ENCODE data around the gene IFI35. TPM values are rescaled to one million over a fixed set of nuclear protein-coding genes. Genes with fewer than 3 reads are reported as not detected.

Gene IFI35
- total RNA-seq, 1 experiment from 2014 or later, result 19.7 TPM

DNA sequence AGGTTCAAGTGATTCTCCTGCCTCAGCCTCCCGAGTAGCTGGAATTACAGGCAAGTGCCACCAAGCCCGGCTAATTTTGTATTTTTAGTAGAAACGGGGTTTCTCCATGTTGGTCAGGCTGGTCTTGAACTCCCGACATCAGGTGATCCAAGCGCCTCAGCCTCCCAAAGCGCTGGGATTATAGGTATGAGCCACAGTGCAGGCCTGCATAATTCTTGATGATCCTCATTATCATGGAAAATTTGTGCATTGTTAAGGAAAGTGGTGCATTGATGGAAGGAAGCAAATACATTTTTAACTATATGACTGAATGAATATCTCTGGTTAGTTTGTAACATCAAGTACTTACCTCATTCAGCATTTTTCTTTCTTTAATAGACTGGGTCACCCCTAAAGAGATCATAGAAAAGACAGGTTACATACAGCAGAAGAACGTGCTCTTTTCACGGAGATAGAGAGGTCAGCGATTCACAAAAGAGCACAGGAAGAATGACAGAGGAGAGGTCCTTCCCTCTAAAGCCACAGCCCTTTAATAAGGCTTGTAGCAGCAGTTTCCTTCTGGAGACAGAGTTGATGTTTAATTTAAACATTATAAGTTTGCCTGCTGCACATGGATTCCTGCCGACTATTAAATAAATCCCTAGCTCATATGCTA is 56.5 kb downstream of the IFI35 start:
- Histone ChIP-seq H3K9me2 (ENCODE audit: insufficient read depth) (no peaks in the 10 kb centered on the region), H4K20me1 (ENCODE audit: insufficient read depth) (no peaks in the 10 kb centered on the region), H3K36me3 (ENCODE audit: low read depth) (no peaks in the 10 kb centered on the region), H3K4me3 (no peak overlapping the region), H2AFZ (no peak overlapping the region), H3F3A (ENCODE audit: insufficient read depth, low read depth) (no peaks in the 10 kb centered on the region), H3K79me2 (ENCODE audit: low read depth) (no peaks in the 10 kb centered on the region), H3K4me2 (no peak overlapping the region), H3K27ac (no peak overlapping the region), H3K4me1 (replicated peaks; ENCODE audit: insufficient read depth) (no peaks in the 10 kb centered on the region), H3K27me3 (ENCODE audit: insufficient read depth, low read depth) (no peaks in the 10 kb centered on the region), H3K9me3 (ENCODE audit: insufficient read depth, low read depth) (no peaks in the 10 kb centered on the region)
- no TSS peak for BruUV-seq (replicated peaks)
- TF ChIP-seq, protein P1, sequence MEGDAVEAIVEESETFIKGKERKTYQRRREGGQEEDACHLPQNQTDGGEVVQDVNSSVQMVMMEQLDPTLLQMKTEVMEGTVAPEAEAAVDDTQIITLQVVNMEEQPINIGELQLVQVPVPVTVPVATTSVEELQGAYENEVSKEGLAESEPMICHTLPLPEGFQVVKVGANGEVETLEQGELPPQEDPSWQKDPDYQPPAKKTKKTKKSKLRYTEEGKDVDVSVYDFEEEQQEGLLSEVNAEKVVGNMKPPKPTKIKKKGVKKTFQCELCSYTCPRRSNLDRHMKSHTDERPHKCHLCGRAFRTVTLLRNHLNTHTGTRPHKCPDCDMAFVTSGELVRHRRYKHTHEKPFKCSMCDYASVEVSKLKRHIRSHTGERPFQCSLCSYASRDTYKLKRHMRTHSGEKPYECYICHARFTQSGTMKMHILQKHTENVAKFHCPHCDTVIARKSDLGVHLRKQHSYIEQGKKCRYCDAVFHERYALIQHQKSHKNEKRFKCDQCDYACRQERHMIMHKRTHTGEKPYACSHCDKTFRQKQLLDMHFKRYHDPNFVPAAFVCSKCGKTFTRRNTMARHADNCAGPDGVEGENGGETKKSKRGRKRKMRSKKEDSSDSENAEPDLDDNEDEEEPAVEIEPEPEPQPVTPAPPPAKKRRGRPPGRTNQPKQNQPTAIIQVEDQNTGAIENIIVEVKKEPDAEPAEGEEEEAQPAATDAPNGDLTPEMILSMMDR (conservative IDR thresholded peaks at IDR 0.05), result no peak
- no peak for TF ChIP-seq EZH2 (IDR thresholded peaks at IDR 0.05; ENCODE audit: low read depth)
- POLR2A ChIA-PET (ENCODE audit: unreplicated experiment), result no interaction called here
- CTCF ChIA-PET, result no interaction called here
- no peak for DNase-seq
- intact Hi-C loops (cut with micrococcal nuclease; ENCODE audit: unreplicated experiment), result no loop called here

Other genes starting within 250 kb of the IFI35 start
- 1.1 TPM in 1 of 2 replicates, not detected in the other for gene RAMP2, start 245.6 kb upstream of the IFI35 start, total RNA-seq (2021)
- gene VPS25, start 233.3 kb upstream of the IFI35 start, total RNA-seq (2021), result 38.7 and 48.4 TPM in 2 replicates
- gene WNK4, start 226.2 kb upstream of the IFI35 start, total RNA-seq (2021), result 8.3 and 11.9 TPM in 2 replicates
- gene COA3, start 208.1 kb upstream of the IFI35 start, total RNA-seq (2021), result 49.3 and 49.9 TPM in 2 replicates
- gene CNTD1, start 207.9 kb upstream of the IFI35 start, total RNA-seq (2021), result not detected in 2 replicates
- gene BECN1, start 182.5 kb upstream of the IFI35 start, total RNA-seq (2021), result 58.9 and 66.0 TPM in 2 replicates
- gene PSME3, start 173.4 kb upstream of the IFI35 start, total RNA-seq (2021), result 115 and 122 TPM in 2 replicates
- gene AOC2, start 162.2 kb upstream of the IFI35 start, total RNA-seq (2021), result 3.7 TPM in 2 replicates
- 0.98 and 2.8 TPM in 2 replicates for gene AOC3, start 155.6 kb upstream of the IFI35 start, total RNA-seq (2021)
- gene G6PC1, start 106.0 kb upstream of the IFI35 start, total RNA-seq (2021), result not detected in 2 replicates
- 32.6 and 35.4 TPM in 2 replicates for gene AARSD1, start 42.3 kb upstream of the IFI35 start, total RNA-seq (2021)
- gene PTGES3L, start 26.7 kb upstream of the IFI35 start, total RNA-seq (2021), result 0.70 and 1.3 TPM in 2 replicates
- gene RUNDC1, start 26.2 kb upstream of the IFI35 start, total RNA-seq (2021), result 12.7 and 13.8 TPM in 2 replicates
- gene RPL27, start 8.4 kb upstream of the IFI35 start, total RNA-seq (2021), result 593 and 950 TPM in 2 replicates
- gene VAT1, start 15.6 kb downstream of the IFI35 start, total RNA-seq (2021), result 212 and 220 TPM in 2 replicates
- 0.26 and 0.43 TPM in 2 replicates for gene RND2, start 18.4 kb downstream of the IFI35 start, total RNA-seq (2021)
- gene BRCA1, start 118.6 kb downstream of the IFI35 start, total RNA-seq (2021), result 40.9 and 52.0 TPM in 2 replicates
- 80.5 and 93.7 TPM in 2 replicates for gene NBR1, start 164.4 kb downstream of the IFI35 start, total RNA-seq (2021)
- 8.3 and 8.6 TPM in 2 replicates for gene TMEM106A, start 205.1 kb downstream of the IFI35 start, total RNA-seq (2021)
- not detected in 2 replicates for gene CCDC200, start 221.8 kb downstream of the IFI35 start, total RNA-seq (2021)
- 4,274 and 6,356 TPM in 2 replicates for gene RNU2-1, start 227.2 kb downstream of the IFI35 start, total RNA-seq (2021)

Measured in PC-9 (cell line).